Fibroblast of lung (primary cell): Measurements from ENCODE around the gene ACTG1. TPM values are rescaled to one million over a fixed set of nuclear protein-coding genes. Genes with fewer than 3 reads are reported as not detected.

Experiments
- DNase-seq, 2 donors: peaks; one replicate each; pipeline versions ENCODE4 v3.0.0 to v3.0.0-alpha.2; 2010; ENCODE audit warnings: low read depth in 2 of 2
- H2AFZ ChIP-seq: 2 replicates; pipeline ENCODE4 v1.5.1; 2012; ENCODE audit warnings: low read length, control low read depth, inconsistent platforms
- H3K27ac ChIP-seq: 2 replicates; pipeline ENCODE4 v1.5.1; 2011; ENCODE audit warnings: low read length, control low read depth; ENCODE audit not compliant: insufficient read depth
- H3K27me3 ChIP-seq: 2 replicates; pipeline ENCODE4 v1.5.1; 2011; ENCODE audit warnings: mild to moderate bottlenecking, low read length; ENCODE audit not compliant: control insufficient read depth, insufficient read depth
- H3K36me3 ChIP-seq: 2 replicates; pipeline ENCODE4 v1.5.1; 2011; ENCODE audit warnings: low read length; ENCODE audit not compliant: control insufficient read depth, insufficient read depth
- H3K4me1 ChIP-seq: 2 replicates; pipeline ENCODE4 v1.5.1; 2011; ENCODE audit warnings: low read length; ENCODE audit not compliant: control insufficient read depth, insufficient read depth; ENCODE audit errors: extremely low read depth
- H3K4me2 ChIP-seq: 2 replicates; pipeline ENCODE4 v1.5.1; 2011; ENCODE audit warnings: low read length, control low read depth; ENCODE audit not compliant: insufficient read depth; ENCODE audit errors: extremely low read depth
- H3K4me3 ChIP-seq, 4 experiments: fragments of 200-600 bp in 1 of 4; sonication (generic) in 1 of 4; replicated peaks in 1 of 4; 2 replicates each; pipeline ENCODE4 v1.5.1; 2011 to 2016; ENCODE audit warnings: low read length in 4 of 4, low read depth in 3 of 4, mild to moderate bottlenecking in 3 of 4, control low read depth in 2 of 4, inconsistent platforms in 1 of 4, mixed read lengths in 1 of 4; ENCODE audit not compliant: insufficient read depth in 1 of 4; ENCODE audit errors: control extremely low read depth in 1 of 4
- H3K79me2 ChIP-seq: 2 replicates; pipeline ENCODE4 v1.5.1; 2012; ENCODE audit warnings: mild to moderate bottlenecking, low read length, inconsistent platforms; ENCODE audit not compliant: control insufficient read depth, insufficient read depth
- H3K9ac ChIP-seq: 2 replicates; pipeline ENCODE4 v1.5.1; 2011; ENCODE audit warnings: mild to moderate bottlenecking, low read length, control low read depth; ENCODE audit not compliant: insufficient read depth
- H3K9me3 ChIP-seq: 2 replicates; pipeline ENCODE4 v1.5.1; 2012; ENCODE audit warnings: low read depth, low read length; ENCODE audit not compliant: control insufficient read depth, insufficient read depth
- H4K20me1 ChIP-seq: 2 replicates; pipeline ENCODE4 v1.5.1; 2011; ENCODE audit warnings: low read length; ENCODE audit not compliant: control insufficient read depth, insufficient read depth; ENCODE audit errors: extremely low read depth
- CTCF ChIP-seq, 2 donors: IDR thresholded peaks in 1 of 2; conservative IDR thresholded peaks in 1 of 2; 1 replicate in 1 of 2; 2 replicates in 1 of 2; pipeline ENCODE4 v1.5.1; 2011 to 2012; ENCODE audit warnings: low read length in 2 of 2, control low read depth in 1 of 2, inconsistent platforms in 1 of 2, low read depth in 1 of 2, mild to moderate bottlenecking in 1 of 2
- EZH2 ChIP-seq: IDR thresholded peaks from 2 replicates; pipeline ENCODE4 v1.5.1; 2012; ENCODE audit warnings: low read length, control low read depth, mild to moderate bottlenecking; ENCODE audit errors: missing control alignments
- polyA plus RNA-seq, 2 donors: library from polyadenylated mRNA; depleted of rRNA in 1 of 2; stranded (reverse) in 1 of 2; unstranded in 1 of 2; fragments of >200 nt; gene quantifications; 2 replicates each; pipeline ENCODE4 v1.2.1, GENCODE V29; 2011 to 2012; ENCODE audit warnings: missing spikeins in 1 of 2
- total RNA-seq: library from RNA; depleted of rRNA; stranded (reverse); fragments of >200 nt; gene quantifications from 2 replicates; pipeline ENCODE4 v1.2.1, GENCODE V29; 2014

Gene ACTG1
- total and polyA plus RNA-seq, 2 donors (not counting 1 experiment from before 2014, with no cell fraction given), result 5,538 to 8,446 TPM

DNA sequence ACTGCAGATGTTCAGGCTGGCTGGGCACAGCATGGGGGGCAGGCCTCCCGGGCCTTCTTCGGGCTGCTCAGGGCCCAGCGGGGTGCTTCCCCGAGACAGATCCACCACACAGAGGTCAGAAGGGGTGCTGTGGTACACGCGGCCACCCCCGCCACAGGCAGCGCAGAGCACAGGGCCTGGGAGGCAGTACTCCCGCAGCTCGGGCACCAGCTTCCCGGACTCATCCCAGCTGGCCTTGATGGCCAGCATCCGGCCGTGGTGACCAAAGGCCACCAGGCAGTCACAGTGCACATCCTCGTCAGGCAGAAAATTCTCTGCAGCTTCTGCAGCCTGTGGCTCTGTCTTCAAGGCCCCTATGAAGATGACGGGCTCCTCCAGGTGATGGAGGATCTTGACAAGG is 37.7 kb upstream of the ACTG1 start:
- Histone ChIP-seq H3K4me3 (no peak overlapping the region), H3K79me2 (peaks cover 24% of the 10 kb centered on the region), H3K4me2 (no peak overlapping the region), H3K4me1 (peaks cover 16% of the 10 kb centered on the region), H2AFZ (no peak overlapping the region), H3K36me3 (peaks cover 22% of the 10 kb centered on the region), H3K9ac (no peak overlapping the region), H3K27ac (no peak overlapping the region), H4K20me1 (no peaks in the 10 kb centered on the region), H3K27me3 (no peaks in the 10 kb centered on the region), H3K9me3 (no peaks in the 10 kb centered on the region)
- no peak for DNase-seq
- TF ChIP-seq EZH2 (no peak), CTCF (conservative IDR thresholded peaks at IDR 0.05 in 1 of 2, IDR thresholded peaks at IDR 0.05 in 1 of 2; ENCODE audit: low read depth in 1 of 2, low read length in 2 of 2) (no peak)

- Histone ChIP-seq H3K36me3 (peaks cover 25% of the 10 kb centered on the region), H3K4me3 (no peak overlapping the region), H3K4me2 (no peak overlapping the region)
Observed at GRCh38 chr17:81549826-81550225, 37.2 kb upstream of the ACTG1 start.

DNA sequence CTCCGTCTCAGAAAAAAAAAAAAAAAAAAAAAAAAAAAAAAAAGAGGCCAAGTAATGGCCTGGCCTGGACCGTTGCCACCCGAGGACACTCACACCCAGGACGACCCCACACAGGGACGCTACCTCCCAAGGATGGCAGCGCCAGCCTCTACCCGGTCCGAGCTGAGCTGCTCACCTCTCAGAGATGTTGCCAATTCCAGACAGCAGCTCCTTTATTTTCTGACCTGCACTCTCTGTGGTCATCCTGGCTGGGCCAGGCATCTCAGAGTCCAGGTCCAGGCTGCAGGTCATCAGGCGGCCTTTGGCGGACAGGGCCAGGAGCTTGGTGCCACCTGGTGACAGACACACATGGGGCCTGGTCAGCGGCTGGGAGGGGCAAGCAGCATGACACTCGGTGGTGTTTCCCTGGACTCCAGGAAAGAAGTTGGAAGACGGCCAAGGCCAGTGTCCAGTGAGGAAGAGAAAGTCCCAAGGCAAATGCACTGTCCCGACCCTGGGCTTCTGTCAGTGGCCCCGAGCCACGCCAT is 36.5 kb upstream of the ACTG1 start:
- no peaks in the 10 kb centered on the region for H3K27me3 ChIP-seq
- H3K4me1 ChIP-seq, result peaks cover 12% of the 10 kb centered on the region
- peaks cover 28% of the 10 kb centered on the region for H3K36me3 ChIP-seq
- no peak overlapping the region for H2AFZ ChIP-seq
- no peak overlapping the region for H3K4me3 ChIP-seq
- no peaks in the 10 kb centered on the region for H3K9me3 ChIP-seq
- H3K4me2 ChIP-seq, result no peak overlapping the region
- H3K79me2 ChIP-seq, result peaks cover 24% of the 10 kb centered on the region
- no peak for TF ChIP-seq EZH2
- no peak for TF ChIP-seq CTCF (conservative IDR thresholded peaks at IDR 0.05 in 1 of 2, IDR thresholded peaks at IDR 0.05 in 1 of 2; ENCODE audit: low read depth in 1 of 2, low read length in 2 of 2)
- no peaks in the 10 kb centered on the region for H4K20me1 ChIP-seq
- no peak overlapping the region for H3K27ac ChIP-seq
- no peak overlapping the region for H3K9ac ChIP-seq
- DNase-seq, result no peak

More at GRCh38 chr17:81549826-81550225, 37.2 kb upstream of the ACTG1 start:
- Histone ChIP-seq H3K27ac (no peak overlapping the region), H3K4me1 (peaks cover 16% of the 10 kb centered on the region), H4K20me1 (no peaks in the 10 kb centered on the region), H3K9me3 (no peaks in the 10 kb centered on the region), H3K9ac (no peak overlapping the region), H3K79me2 (peaks cover 24% of the 10 kb centered on the region), H3K27me3 (no peaks in the 10 kb centered on the region), H2AFZ (no peak overlapping the region)
- no peak for DNase-seq
- TF ChIP-seq CTCF (conservative IDR thresholded peaks at IDR 0.05 in 1 of 2, IDR thresholded peaks at IDR 0.05 in 1 of 2; ENCODE audit: low read depth in 1 of 2, low read length in 2 of 2) (no peak), EZH2 (no peak)
